ENCODE measurements around the gene MSGN1.

MSGN1 gene

GRCh38 chr2:17816396-17817245, at the start of gene MSGN1:
Gene MSGN1, plus strand, starts transcription at chr2:17816460. Its CDS starts 59 bp downstream, at chr2:17816519.
- no peak for DNase-seq

DNA sequence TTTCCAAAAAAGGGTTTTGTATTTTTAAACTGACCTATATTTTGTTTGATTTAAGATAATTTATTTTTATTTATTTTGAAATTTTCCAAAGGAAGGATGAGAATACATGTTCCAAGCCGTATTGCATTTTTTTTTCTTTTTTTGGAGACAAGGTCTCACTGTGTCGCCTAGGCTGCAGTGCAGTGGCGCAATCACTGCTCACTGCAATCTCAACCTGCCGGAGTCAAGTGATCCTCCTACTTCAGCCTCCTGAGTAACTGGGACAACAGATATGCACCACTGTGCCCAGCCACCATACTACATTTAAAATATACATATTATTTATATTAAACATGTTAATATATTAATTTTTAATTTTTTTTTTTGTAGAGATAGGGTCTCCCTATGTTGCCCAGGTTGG, 47.4 kb upstream of the MSGN1 start:
- no peak for DNase-seq

- DNase-seq: no peak
Observed at GRCh38 chr2:17771956-17772355, 44.3 kb upstream of the MSGN1 start.

GRCh38 chr2:17772532-17772931, 43.7 kb upstream of the MSGN1 start:
- DNase-seq: no peak

DNA sequence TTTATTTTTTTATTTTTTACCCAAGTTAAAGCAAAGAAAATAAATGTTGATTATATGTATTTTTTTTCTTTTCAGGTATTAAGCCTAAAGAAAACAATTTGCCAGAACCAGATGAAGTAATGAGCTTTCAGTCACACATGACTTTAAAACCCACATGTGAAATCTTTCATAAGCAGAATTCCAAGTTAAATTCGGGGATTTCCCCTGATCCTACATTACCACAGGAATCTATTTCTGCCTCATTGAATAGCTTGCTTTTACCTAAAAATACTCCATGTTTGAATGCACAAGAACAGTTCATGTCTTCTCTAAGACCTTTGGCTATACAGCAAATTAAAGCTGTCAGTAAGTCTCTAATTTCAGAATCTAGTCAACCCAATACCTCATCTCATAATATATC, 35.7 kb upstream of the MSGN1 start:
- no peak for DNase-seq

GRCh38 chr2:17781482-17781881, 34.8 kb upstream of the MSGN1 start:
- DNase-seq: no peak

DNA sequence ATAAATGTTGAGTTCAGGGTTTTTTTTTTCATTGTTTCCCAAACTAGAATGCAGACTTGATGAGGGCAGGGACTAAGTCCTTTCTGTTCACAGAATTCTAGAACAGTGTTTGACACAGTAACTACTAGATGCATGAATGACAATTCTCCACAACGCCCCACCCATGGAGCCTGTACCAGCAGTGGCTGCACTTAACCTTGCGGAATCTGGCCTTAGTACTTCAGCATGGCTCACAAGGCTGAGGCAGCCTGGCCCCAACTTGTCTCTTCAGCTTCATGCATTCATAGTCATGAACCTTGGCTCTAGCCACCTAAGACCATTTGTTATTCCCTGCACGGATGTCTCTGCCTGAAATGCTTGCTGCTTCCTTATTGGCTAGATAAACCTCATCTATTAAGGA, 29.5 kb upstream of the MSGN1 start:
- DNase-seq: no peak

- no peak for DNase-seq
Observed at GRCh38 chr2:17788773-17789172, 27.5 kb upstream of the MSGN1 start.

- DNase-seq: no peak
Observed at GRCh38 chr2:17790536-17790935, 25.7 kb upstream of the MSGN1 start.

GRCh38 chr2:17791121-17791816, 25.0 kb upstream of the MSGN1 start:
- no peak for DNase-seq

GRCh38 chr2:17791817-17792130, 24.5 kb upstream of the MSGN1 start:
- DNase-seq: no peak

DNA sequence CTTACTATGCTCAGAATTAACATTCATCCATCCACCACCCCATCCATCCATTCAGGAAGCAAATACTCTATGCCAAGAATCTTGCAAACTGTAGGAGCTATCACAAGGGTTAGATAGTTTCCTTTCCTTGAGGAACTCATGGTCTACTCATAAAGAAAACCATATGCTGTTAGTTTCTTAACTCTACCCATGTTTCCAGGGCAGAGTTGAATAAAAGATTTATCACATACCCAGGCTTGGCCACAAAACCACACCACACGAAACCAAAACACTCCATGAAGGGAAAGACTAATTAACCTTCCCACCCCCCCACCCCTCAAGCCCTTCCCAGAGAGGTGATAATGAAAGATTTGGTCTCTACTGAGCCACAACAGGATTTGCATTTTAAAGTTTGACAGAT, 23.7 kb upstream of the MSGN1 start:
- DNase-seq: no peak

- DNase-seq: no peak
Observed at GRCh38 chr2:17793296-17793695, 23.0 kb upstream of the MSGN1 start.

- DNase-seq: no peak
Observed at GRCh38 chr2:17793803-17794354, 22.4 kb upstream of the MSGN1 start.

DNA sequence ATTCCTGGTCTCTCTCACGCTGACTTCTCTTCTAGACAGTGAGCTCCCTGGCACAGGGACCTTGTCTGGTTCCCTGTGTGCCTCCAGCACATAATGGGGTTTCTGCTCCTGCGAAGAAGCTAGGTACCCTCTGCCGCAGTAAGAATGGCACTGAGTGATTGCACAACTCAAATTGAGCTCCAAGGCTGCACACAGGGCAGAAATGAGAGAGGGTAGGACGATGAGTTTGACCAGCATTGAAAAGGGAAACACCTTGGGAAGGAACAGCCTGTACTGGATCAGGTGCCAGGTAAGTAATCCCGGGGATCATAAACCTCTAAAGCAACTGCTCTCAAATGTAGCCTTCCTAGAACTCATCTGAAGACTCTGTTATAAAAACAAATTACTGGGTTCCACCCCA, 21.0 kb upstream of the MSGN1 start:
- DNase-seq: no peak

DNA sequence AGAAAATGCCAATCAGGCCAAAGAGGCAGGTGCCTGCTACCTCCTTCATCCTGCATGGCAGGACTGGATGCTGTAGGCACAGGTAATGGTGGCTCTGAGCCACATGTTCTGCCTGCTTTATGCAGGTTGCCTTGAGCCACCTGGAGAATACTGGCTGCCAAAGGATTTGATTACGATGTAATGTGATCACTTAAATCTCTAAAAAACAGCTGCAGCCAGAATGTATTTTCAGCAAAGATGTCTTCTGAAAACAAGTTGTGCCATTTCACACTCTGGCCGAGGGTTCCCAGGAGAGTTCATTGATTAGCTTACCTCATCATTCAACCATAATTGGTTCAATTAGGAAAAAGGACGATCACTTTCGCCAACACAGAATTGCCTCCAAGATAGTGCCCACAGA, 17.9 kb upstream of the MSGN1 start:
- no peak for DNase-seq

DNA sequence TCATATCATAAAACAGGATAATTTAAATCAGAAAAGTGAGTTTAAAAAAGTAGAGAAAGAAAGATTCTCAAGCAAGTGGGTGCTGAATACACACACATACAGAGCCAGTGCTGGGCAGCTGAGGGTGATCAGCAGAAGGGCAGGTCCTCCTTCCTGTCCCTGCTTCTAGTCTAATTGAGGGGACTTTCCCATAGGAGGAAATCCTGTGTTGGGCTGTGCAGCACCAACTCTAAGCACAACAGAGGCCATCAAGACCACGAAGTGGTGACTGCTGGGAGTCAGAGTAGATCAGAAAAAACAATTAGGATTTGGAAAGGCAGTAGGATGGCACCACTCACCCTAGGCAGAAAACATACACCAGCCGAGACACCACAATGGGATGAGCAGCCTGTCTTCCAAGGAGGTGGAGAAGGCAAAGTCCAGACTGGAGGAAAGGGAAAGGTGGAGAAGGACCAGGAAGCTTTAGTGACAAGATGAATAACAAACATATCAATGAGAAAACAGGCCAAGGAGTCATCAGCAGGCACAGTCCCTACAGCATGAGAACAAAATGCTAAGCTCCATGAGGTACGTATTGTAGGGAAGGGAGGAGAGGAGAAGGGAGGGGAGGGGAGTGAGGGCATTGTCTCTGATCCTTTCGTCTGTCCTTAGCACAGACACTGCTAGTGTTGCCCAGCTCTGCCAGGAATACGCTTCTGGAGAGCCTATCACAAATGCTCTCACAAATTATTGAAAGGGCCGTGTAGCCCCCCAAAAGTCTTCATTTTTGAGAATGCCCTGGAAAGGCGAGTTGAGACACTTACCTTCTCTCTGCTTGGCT, 16.7 kb upstream of the MSGN1 start:
- DNase-seq: no peak

DNA sequence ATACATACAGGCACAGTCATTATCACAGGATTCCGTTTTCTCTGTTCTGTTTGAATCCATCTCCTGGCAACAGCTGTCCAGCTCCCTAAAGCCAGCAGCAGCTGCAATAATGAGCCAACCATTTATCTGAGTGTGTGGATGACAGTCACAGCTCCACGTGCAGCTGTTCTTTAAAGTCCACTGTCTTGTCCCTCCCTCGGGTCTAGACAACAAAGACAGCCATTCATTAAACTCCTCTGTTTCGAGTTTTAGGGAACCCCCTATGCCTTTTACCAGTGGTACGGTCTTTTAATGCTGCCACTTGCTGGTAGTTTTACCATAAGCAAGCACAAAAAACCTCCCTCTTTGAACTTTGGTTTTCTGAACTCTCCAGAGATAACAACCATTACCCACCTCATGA, 16.0 kb upstream of the MSGN1 start:
- DNase-seq: no peak

GRCh38 chr2:17800693-17801458, 15.4 kb upstream of the MSGN1 start:
- DNase-seq: no peak

- DNase-seq: no peak
Observed at GRCh38 chr2:17803497-17803896, 12.8 kb upstream of the MSGN1 start.

DNA sequence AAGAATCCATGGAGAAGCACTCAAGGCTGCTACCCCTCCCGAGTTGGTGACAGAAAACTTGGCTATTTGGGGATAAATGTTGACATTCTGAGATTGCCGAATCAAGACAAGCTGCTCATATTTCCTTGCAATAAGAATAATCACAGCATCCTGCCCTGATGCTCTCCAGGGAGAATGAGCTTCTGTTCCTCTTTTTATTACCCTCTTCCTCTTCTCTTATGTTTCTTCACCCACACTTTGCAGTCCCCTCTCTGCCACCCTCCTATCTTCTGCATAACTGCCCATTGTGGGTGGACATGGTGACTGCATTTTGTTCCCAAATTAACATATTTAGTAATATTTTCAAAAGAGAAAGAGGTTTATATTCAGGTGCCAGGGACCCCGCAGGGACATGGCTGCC, 11.9 kb upstream of the MSGN1 start:
- no peak for DNase-seq

GRCh38 chr2:17805166-17805565, 11.1 kb upstream of the MSGN1 start:
- no peak for DNase-seq

Measured in NCI-H748 treated with DMSO at 0.1 percent for 48 hours (cell line).